CD4-positive, alpha-beta T cell treated with Interferon gamma for 1 hour (primary cell): Measurements from ENCODE around the gene TOR1AIP1.
"Not testable (repeated sequence)": the region's sequence is repeated elsewhere in the genome, so short reads cannot be mapped to it uniquely, and the experiment has no call there.

Source experiments
- DNase-seq: peaks from one replicate; pipeline ENCODE4 v3.0.0-alpha.2; 2020

The TOR1AIP1 gene, protein sequence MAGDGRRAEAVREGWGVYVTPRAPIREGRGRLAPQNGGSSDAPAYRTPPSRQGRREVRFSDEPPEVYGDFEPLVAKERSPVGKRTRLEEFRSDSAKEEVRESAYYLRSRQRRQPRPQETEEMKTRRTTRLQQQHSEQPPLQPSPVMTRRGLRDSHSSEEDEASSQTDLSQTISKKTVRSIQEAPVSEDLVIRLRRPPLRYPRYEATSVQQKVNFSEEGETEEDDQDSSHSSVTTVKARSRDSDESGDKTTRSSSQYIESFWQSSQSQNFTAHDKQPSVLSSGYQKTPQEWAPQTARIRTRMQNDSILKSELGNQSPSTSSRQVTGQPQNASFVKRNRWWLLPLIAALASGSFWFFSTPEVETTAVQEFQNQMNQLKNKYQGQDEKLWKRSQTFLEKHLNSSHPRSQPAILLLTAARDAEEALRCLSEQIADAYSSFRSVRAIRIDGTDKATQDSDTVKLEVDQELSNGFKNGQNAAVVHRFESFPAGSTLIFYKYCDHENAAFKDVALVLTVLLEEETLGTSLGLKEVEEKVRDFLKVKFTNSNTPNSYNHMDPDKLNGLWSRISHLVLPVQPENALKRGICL

DNA sequence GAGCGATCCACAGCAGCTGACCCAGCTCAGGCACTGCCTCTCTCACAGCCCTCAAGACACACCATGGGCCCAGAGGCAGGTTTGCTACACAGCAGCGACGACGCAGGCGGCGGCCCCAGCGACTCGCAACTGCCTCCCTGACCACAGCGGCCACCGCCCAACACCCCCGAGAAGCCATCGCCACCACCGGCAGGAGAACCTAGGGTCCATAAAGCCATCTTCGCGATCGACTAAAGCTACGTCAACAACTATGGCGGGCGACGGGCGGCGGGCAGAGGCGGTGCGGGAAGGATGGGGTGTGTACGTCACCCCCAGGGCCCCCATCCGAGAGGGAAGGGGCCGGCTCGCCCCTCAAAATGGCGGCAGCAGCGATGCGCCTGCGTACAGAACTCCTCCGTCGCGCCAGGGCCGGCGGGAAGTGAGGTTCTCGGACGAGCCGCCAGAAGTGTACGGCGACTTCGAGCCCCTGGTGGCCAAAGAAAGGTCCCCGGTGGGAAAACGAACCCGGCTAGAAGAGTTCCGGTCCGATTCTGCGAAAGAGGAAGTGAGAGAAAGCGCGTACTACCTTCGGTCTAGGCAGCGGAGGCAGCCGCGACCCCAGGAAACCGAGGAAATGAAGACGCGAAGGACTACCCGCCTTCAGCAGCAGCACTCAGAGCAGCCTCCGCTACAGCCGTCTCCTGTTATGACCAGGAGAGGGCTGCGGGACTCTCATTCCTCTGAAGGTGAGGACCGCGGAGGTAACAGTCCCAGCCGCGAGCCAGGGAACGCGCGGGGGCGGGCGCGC, at the start of gene TOR1AIP1:
Gene TOR1AIP1 (plus strand): TSS at position 33 of the 787 bp plus-strand sequence. CDS start 218 bp downstream, at position 251.
- DNase-seq: peak; percentile 99

DNA sequence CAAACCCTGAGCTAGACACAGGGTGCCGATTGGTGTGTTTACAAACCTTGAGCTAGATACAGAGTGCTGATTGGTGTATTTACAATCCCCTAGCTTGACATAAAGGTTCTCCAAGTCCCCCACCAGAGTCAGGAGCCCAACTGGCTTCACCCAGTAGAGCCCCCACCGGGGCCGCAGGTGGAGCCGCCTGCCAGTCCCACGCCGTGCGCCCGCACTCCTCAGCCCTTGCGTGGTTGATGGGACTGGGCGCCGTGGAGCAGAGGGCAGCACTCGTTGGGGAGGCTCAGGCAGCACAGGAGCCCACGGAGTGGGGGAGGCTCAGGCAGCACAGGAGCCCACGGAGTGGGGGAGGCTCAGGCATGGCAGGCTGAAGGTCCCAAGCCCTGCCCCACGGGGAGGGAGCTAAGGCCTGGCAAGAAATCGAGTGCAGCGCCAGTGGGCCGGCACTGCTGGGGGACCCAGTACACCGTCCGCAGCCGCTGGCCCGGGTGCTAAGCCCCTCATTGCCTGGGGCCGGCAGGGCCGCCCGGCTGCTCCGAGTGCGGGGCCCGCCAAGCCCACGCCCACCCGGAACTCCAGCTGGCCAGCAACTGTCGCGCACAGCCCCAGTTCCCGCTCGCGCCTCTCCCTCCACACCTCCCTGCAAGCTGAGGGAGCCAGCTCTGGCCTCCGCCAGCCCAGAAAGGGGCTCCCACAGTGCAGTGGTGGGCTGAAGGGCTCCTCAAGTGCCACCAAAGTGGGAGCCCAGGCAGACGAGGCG, 45.2 kb upstream of the TOR1AIP1 start:
- DNase-seq: not testable (repeated sequence)

DNA sequence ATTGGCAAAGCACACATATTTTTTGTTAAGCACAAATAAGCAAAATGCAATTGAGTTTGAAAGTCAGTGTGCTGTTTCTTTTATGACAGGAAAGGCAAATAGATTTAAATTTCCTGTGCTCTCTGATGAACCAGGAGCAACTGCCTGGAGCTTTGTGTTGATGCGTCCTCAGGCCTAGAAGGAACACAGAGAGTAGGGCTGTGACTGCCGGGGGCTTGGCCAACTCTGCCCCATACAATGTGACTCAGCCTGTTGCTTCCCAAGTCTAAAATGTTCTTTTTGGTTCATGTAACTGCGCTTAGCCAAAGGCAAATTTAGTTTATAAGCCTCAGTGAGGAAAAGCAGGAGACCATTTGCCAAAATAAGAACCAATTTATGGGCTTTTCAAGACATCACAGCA, 42.0 kb upstream of the TOR1AIP1 start:
- no peak for DNase-seq

DNA sequence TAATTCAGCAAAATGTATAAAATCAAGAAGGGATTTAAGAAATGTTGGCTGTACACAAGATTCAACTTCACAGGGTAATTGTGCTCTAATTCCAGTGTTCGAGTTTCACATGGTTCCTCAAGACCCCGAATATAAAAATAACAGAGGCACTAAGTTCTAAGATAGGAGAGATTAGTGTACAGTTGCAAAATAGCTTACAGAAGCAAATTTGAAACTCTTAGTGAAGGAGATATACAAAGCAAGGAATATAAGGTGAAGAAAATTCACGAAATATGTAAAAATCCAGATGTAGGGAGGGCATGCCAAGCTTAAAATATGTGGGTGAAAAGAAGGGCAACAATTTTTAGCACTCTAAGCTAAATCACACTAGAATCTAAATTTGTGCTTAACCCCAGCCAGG, 33.9 kb upstream of the TOR1AIP1 start:
- no peak for DNase-seq

DNA sequence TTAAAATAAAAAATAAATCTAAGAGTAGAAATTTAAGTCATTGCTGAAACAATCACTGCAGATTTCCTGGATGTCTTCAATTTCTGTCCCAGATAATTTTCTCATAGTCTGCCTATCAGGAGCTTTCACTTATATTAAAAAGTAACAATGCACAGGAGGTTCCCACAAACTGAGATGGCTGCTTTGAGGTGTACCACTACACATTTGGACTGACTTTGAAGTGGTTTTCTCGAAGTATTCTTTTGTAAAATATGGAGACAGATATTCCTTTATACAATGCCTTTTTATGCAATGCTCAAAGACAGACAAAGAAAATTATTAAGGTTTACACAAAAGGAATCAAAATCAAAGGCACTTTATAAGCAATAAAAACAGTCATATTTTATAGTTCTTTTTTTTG, 29.0 kb upstream of the TOR1AIP1 start:
- DNase-seq: no peak

DNA sequence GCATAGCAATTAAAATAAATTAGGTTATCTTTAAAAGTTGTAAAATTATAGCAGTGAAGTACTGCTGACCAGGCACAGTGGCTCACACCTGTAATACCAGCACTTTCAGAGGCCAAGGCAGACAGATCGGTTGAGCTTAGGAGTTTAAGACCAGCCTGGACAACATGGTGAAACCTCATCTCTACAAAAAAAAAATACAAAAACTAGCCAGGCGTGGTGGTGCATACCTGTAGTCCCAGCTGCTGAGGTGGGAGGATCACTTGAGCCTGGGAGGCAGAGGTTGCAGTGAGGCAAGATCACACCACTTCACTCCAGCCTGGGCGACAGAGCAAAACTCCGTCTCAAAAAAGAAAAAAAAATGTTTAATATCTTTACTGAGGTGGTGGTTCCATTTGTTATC, 26.3 kb upstream of the TOR1AIP1 start:
- DNase-seq: not testable (repeated sequence)

DNA sequence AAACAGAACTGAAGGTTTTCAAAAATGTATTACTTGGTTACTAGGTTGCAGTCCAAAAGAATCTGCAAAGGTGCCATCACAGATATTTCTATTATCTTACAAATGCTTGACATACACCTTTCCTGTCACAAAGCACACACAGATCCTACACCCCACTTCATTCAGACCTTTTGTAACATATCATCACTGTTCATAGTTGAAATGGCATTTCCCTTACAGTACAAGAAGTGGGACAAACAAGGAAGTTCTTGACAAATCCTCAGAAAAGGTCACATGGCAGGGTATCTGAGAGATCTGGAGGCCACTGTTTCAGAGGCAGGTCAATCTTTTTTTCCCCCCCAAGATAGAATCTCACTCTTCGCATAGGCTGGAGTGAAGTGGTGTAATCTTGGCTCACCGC, 25.8 kb upstream of the TOR1AIP1 start:
- DNase-seq: no peak

DNA sequence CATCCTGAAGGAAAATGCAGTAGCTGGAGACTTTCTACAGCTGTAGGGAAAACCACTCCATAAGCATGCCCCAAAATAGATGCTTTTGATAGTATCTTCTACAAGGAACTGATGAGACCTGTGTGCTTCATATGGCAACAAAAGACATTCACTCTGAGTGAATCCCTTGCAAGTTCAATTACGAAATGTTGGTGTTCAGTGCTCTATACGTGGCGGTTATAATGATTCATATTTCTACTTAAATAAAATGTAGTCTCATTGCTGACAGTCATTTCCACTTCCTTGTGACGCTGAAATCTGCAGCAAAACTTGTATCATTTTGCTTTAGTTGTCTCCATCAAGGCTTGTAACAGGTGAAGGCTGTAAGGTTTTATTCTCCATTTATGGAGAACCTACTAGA, 25.1 kb upstream of the TOR1AIP1 start:
- DNase-seq: no peak

DNA sequence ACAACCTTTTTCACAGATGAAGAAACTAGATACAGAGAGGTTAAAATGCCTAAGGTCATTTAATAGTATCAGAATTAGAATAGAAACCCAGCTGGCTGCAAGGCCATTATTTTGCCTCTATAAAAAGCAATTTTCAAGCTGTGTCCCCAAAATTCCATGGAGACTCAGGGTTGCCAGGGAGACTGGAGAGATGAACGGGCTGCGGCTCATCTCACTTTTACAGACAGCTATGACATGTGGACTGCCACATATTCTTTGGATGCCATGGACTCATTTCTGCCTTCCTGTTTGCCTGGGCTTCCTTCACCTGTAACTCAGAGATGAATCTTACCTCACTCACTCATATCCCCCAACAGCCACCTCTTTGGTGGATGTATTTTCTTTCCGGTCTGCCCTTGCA, 21.4 kb upstream of the TOR1AIP1 start:
- DNase-seq: no peak

DNA sequence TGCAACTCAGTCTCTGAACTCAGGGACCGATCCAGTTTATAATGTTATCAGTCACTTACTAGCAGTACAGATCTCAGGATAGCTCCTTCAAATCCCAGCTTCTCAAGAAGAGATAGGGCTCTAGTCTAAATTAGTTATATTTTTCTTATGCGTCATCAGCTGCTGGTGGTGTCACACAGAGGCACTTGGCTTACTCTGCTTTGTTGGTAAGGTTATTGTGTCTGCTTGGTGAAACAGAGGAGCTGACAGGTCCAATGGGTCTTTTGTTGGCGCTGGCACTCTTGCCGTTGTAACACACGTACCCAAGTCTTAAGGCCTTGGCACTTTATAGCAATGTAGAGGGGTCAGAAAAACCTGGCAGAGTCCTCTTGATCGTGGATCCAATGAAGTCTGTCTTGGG, 16.7 kb upstream of the TOR1AIP1 start:
- no peak for DNase-seq

DNA sequence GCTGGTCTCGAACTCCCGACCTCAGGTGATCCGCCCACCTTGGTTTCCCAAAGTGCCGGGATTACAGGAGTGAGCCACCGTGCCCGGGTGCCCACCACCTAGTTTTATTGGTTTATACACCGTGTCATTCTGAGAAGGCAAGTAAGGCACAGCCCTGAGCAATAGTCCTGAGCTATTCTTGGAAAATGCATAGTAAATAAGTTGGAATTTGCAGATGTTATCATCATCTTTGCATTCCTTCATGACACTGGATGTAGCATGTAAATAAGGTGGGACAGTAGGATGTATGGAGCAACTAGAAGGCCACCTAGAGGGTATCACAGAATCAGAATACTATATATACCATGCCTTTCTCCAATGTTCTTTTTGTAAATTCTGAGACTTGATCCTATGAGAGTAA, 15.5 kb upstream of the TOR1AIP1 start:
- DNase-seq: no peak

DNA sequence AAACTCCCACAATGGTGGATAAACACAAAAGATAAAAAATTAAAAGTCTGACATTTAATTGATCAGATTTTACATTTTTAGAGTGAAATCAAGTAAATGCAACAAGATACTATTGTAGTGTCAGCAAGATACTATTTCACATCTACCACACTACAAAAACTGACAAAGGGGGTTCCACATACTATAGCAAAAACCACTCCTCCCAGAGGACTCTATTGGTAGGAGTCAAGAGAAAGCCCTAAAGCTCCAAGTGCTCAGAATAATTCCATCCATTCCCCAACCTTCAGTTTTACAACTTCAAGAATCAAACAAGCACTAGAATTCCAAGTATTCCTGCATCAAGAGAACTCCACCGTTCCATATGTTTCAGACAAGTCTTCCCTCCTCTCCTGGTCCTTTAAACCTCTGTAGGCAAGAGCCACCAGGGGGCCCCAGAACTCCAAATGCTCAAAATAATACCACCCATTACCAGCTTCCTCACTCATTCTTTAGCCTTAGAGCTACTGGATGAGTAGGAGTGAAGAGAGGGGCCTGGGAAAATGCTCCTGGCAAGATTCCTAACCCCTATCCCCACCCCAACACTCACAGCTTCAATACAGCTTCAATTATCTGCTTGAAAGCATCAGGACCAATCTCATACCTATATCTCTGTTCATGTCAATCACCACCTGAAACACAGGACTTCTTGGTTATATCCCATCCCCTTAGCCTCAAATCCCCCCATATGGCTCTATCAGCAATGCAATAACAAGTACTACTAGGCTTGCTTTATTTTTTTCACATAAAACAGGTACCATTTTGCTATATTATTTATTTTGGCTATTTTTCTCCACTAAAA, 14.4 kb upstream of the TOR1AIP1 start:
- DNase-seq: peak; percentile 36

DNA sequence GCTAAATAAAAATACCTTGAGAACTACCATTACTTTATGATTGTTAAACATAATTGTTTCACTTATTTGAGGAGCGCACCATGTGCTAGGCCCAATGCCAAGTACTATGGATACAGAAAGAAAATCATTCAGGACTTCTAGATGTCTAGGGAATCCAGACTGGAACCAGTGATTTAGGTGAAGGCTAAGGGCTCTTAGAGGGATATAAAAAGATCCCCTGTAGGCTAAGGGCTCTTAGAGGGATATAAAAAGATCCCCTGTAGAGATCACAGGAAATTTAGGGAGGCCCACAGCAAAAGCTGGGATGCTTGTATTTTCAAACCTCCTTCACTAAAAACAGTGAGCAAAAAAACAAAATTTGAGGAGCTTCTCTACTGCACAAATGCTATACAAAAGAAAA, 11.2 kb upstream of the TOR1AIP1 start:
- DNase-seq: no peak

DNA sequence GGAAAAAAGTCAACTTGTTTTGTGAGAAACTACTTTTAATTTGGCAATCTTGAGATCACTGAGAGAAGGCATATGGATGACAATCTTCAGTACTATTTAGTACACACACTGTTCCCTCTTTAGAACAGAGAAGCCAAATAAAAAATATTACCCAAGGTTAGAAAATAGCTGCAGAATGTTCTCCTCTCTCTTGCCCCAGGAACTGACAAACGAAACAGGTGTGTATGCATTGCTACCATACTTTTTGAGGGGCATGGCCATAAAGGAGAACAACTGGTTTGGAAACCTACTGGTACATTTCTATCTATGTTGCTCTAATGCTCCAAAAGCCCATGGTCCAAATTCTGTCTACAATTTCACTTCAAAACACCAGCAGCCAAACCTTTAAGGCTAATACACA, 10.1 kb upstream of the TOR1AIP1 start:
- no peak for DNase-seq

DNA sequence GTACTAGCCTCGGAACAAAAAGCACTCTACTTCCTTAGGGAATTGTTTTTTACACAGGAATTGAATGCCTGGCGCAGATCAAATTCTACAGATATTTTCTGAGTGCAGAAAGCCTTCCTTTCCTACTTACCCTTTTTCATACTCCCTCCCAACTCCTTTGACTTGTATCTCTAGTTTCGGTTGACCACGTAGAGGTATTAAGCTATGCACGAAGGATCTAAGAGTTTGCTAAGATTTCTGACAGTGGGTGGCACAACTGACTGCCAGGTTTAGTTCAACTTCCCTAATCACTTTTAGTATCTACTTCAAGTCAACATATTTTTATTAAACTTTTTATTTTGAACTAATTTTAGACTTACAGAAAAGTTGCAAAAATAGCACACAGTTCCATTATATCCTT, 9.5 kb upstream of the TOR1AIP1 start:
- no peak for DNase-seq

DNA sequence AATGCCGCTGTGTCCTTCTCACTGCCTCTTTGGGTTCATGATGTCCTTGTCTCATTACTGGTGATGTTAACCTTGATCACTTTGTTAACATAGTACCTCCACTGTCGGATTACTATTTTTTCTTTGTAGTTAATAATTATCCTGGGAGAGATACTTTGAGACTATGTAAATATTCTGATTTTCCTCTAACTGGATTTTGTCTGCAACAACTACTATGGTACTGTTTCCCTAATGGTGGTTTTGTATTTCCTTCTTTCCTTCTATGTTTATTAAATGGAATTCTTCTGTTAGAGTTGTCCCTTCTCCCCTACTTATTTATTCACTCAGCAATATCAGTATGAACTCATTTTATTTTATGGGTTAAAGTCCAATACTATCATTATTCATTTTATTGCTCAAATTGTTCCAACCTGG, 8.6 kb upstream of the TOR1AIP1 start:
- no peak for DNase-seq

DNA sequence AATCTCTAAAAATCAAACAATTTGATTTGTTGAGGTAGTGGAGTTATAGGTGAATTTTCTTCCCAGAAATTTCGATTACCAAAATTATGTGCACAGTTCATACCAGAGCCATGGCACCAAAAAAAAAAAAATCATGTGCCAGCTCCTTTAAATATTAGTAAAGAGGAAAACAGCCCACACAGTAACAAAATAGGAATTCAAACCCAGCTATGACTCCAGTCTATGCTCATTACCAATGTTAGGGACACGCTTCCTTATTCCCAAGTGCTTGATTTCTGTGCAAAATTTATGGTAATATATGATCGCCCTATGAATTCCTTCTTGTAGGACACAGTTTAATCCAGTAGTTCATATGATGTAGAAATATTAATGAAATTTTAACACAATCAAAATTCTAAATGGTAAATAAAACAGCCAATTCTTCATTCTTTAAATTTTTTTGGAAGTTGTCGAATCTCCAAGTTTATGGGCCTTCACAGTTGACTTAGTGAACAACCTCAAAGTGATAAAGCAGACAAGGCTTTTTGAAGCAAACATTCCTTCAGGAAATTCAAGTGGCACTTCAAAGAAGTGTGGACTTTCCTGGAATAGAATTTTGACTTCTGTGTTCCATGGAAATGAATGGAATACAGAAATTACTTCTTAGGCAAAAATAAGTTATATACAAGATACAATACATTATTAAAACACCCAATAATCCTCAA, 6.3 kb upstream of the TOR1AIP1 start:
- no peak for DNase-seq

DNA sequence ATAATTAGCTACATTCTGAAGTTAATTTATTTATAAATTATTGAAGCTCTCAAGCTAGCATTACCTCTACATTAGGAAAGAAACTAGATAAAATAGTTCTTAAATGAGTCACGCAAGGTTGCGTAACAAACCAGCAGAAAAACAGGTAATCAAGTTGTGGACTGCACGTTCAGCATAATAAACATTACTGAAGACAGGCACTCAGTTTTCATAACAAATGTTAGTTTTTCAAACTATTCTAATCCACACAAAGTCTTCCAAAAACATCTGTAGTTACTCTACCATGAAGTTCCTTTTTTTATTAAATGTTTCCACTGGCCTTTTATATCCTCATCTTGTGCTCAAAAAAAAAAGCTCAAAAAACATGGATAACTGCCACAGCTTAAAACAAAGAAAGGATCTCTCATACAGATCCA, 5.8 kb upstream of the TOR1AIP1 start:
- no peak for DNase-seq

DNA sequence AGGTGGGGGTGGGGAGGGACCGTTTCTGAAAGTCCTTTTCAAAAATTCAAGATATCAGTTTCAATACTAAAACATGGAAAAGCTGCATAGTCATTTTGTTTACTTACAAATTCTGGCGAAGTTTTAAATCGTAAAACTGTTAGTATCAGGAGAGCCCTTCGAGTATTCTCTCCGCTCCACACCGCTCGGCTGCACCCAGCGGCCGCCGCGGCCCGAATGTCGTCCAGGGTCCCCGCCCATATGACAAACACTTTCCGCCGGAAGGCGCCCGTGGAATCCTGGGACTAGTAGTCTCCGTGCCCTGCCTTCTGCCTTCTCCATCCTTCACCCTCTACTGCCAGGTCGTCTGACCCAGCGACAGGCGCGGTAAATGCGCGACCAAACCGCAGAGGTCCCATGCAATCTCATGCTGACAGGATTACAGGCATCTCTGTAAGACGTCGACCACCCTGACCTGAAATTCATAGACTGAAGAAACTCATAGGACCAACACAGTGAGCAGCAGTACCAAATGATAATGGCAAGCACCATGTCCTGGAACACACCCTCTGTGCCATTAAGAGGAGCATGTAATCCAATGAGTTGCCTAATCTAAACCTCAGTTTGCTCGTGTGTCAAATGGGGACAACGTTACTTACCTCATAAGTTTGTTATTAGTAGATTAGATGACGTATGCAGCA, 4.4 kb upstream of the TOR1AIP1 start, which contains the start of gene TOR1AIP2:
Gene TOR1AIP2 (minus strand): TSS at position 218 of the 680 bp plus-strand sequence. CDS start 25,138 bp downstream, outside the sequence.
- peak; percentile 79 for DNase-seq

DNA sequence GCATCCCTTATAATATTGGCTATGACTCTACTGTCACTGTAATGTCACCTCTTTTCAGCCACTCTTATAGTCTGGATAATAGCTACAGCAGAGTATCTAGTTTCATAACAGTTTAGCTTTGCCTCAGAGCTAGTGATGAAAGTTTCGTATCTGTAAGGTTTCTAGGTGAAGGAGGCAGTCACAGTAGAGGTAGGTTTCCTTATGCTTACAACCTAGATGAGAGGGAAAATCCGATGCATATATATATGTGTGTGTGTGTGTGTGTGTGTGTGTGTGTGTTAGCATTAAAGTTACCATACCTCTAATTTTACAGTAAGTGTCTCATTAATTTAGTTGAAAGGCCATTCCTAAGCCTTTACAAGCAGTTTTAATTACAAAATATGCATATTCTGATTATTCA, 2.3 kb upstream of the TOR1AIP1 start:
- no peak for DNase-seq
